GM12891 (cell line): Measurements from ENCODE around the gene SMARCAL1.

ENCODE experiments used
- POLR2A ChIP-seq: IDR thresholded peaks from 2 replicates; pipeline ENCODE4 v1.6.1; 2011; ENCODE audit warnings: low read depth, low read length, control low read depth
- POLR2AphosphoS5 ChIP-seq: IDR thresholded peaks from 2 replicates; pipeline ENCODE4 v1.6.1; 2011; ENCODE audit warnings: low read depth, low read length, control low read depth

DNA sequence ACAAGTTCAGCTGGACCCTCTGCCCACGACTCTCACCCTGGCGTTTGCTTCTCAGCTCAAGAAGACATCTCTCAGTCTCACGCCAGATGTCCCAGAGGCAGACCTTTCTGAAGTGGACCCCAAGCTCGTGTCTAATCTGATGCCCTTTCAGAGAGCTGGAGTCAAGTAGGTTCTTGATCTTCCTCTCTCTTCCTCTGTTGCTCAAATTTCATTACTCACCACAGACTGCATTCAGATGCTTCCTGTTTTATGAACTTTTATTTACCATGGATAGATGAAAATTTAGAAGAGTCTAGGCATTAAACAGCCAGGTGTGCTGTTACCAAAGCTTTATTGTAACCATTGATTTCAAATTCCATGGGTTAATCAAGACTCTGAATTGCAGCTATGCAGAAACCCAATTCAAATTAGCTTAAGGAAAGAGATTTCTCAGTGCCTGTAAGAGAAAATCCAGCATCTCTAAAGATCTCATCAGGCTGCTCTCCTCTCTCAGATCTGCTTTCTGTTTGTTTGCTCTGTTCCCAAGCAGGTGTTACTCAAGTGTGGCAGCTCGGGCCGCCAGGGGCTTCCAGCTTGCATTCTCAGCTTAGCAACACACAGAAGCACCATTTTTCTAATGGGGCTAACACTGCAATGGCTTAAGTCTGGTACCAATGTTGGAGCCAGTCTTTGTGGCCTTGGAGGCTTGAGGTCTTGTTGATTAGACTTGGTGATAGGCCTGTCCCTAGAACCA, 16.5 kb downstream of the SMARCAL1 start:
- TF ChIP-seq POLR2A (no peak), POLR2AphosphoS5 (no peak)
